GM19395 (cell line): ENCODE data around the gene PTPN12.
"Not testable (repeated sequence)": the region's sequence is repeated elsewhere in the genome, so short reads cannot be mapped to it uniquely, and the experiment has no call there.

Experiments
- ATAC-seq: cut with Tn5 transposase; IDR thresholded peaks from one replicate; pipeline ENCODE4 v1.9.1; 2021; ENCODE audit warnings: mild to moderate bottlenecking, moderate library complexity; ENCODE audit not compliant: unreplicated experiment

The PTPN12 gene

GRCh38 chr7:77537136-77537777 is at the start of gene PTPN12:
Gene PTPN12 (plus strand): TSS chr7:77537295. CDS start chr7:77537547, 252 bp downstream.
- peak; percentile 35 for ATAC-seq

- ATAC-seq, result no peak
Observed at GRCh38 chr7:77488986-77489385, 48.1 kb upstream of the PTPN12 start.

GRCh38 chr7:77497079-77497478 is 40.0 kb upstream of the PTPN12 start:
- no peak for ATAC-seq

- no peak for ATAC-seq
Observed at GRCh38 chr7:77498659-77499379, 38.3 kb upstream of the PTPN12 start.

GRCh38 chr7:77501192-77501515 is 35.9 kb upstream of the PTPN12 start:
- no peak for ATAC-seq

GRCh38 chr7:77504951-77505350 is 32.1 kb upstream of the PTPN12 start:
- ATAC-seq, result no peak

GRCh38 chr7:77506899-77507298 is 30.2 kb upstream of the PTPN12 start:
- no peak for ATAC-seq

- not testable (repeated sequence) for ATAC-seq
Observed at GRCh38 chr7:77513002-77513670, 24.0 kb upstream of the PTPN12 start.

GRCh38 chr7:77516085-77516484 is 21.0 kb upstream of the PTPN12 start:
- ATAC-seq, result no peak

- ATAC-seq, result no peak
Observed at GRCh38 chr7:77520261-77520660, 16.8 kb upstream of the PTPN12 start.

- not testable (repeated sequence) for ATAC-seq
Observed at GRCh38 chr7:77521537-77521936, 15.6 kb upstream of the PTPN12 start.

GRCh38 chr7:77524731-77525130 is 12.4 kb upstream of the PTPN12 start:
- no peak for ATAC-seq

- ATAC-seq, result no peak
Observed at GRCh38 chr7:77525231-77525630, 11.9 kb upstream of the PTPN12 start.

GRCh38 chr7:77528368-77528767 is 8.7 kb upstream of the PTPN12 start:
- ATAC-seq, result no peak

- no peak for ATAC-seq
Observed at GRCh38 chr7:77529279-77529678, 7.8 kb upstream of the PTPN12 start.

- peak; percentile 73 for ATAC-seq
Observed at GRCh38 chr7:77531038-77531437, 6.1 kb upstream of the PTPN12 start.

GRCh38 chr7:77532247-77532646 is 4.8 kb upstream of the PTPN12 start:
- ATAC-seq, result no peak

GRCh38 chr7:77532732-77533131 is 4.4 kb upstream of the PTPN12 start:
- not testable (repeated sequence) for ATAC-seq

- not testable (repeated sequence) for ATAC-seq
Observed at GRCh38 chr7:77534046-77534445, 3.0 kb upstream of the PTPN12 start.

GRCh38 chr7:77536017-77536412 is 1.1 kb upstream of the PTPN12 start:
- no peak for ATAC-seq

- peak; percentile 92 for ATAC-seq
Observed at GRCh38 chr7:77536413-77537135, 521 bp upstream of the PTPN12 start.
